B cell (primary cell): ENCODE results near the gene CAPZB. TPM values are rescaled to one million over a fixed set of nuclear protein-coding genes. Genes with fewer than 3 reads are reported as not detected.

Experiments used
- ATAC-seq: fragments of 200-7000 bp; cut with Tn5 transposase; one replicate; pipeline ENCODE4 v1.10.0; 2021; ENCODE audit warnings: low read depth, mild to moderate bottlenecking, moderate number of reproducible peaks, moderate library complexity
- CTCF ChIA-PET: fragments of 350-600 bp; sonication (Branson Sonifier 250); formaldehyde crosslinking; loops from one replicate; lab custom pipeline; 2021; ENCODE audit warnings: antibody characterized with exemption, inconsistent platforms; lab: Charles Lee
- POLR2A ChIA-PET: fragments of 350-600 bp; sonication (Branson Sonifier 250); formaldehyde crosslinking; loops from one replicate; lab custom pipeline; 2021; ENCODE audit warnings: antibody characterized with exemption; lab: Charles Lee
- DNase-seq: peaks from one replicate; pipeline ENCODE4 v3.0.0; 2013
- H2AFZ ChIP-seq: 2 replicates; pipeline ENCODE4 v1.6.1; 2012; ENCODE audit warnings: mild to moderate bottlenecking, low read depth, low read length; ENCODE audit not compliant: insufficient read depth, poor library complexity, severe bottlenecking
- H3K27ac ChIP-seq, 2 donors: 1 replicate in 1 of 2; 2 replicates in 1 of 2; pipeline ENCODE4 v1.5.1; 2012 to 2013; ENCODE audit warnings: low read length in 2 of 2, mild to moderate bottlenecking in 2 of 2, moderate library complexity in 1 of 2
- H3K27me3 ChIP-seq, 4 experiments: fragments of 200-600 bp in 1 of 4; sonication (generic) in 1 of 4; replicated peaks in 1 of 4; 1 replicate in 2 of 4; 2 replicates in 2 of 4; pipeline versions ENCODE4 v1.6.1 to v1.7.0; 2013 to 2016; ENCODE audit warnings: low read length in 3 of 4, mild to moderate bottlenecking in 2 of 4, mixed read lengths in 1 of 4, moderate library complexity in 1 of 4; ENCODE audit not compliant: insufficient read depth in 4 of 4, control insufficient read depth in 3 of 4; ENCODE audit errors: control extremely low read depth in 1 of 4
- H3K36me3 ChIP-seq, 2 experiments: replicated peaks in 1 of 2; 1 replicate in 1 of 2; 2 replicates in 1 of 2; pipeline versions ENCODE4 v1.6.1 to v1.7.1; 2013; ENCODE audit warnings: low read length in 1 of 2; ENCODE audit not compliant: insufficient read depth in 2 of 2, control insufficient read depth in 1 of 2; ENCODE audit errors: control extremely low read depth in 1 of 2, extremely low read depth in 1 of 2
- H3K4me1 ChIP-seq, 2 donors: fragments of 200-600 bp in 1 of 2; sonication (generic) in 1 of 2; 1 replicate in 1 of 2; 2 replicates in 1 of 2; pipeline versions ENCODE4 v1.5.1 to v1.6.1; 2013 to 2017; ENCODE audit warnings: low read length in 2 of 2; ENCODE audit not compliant: control insufficient read depth in 2 of 2, insufficient read depth in 2 of 2
- H3K4me2 ChIP-seq: replicated peaks from 2 replicates; pipeline ENCODE3; 2012; ENCODE audit warnings: mild to moderate bottlenecking, low read depth, low read length; ENCODE audit not compliant: poor library complexity, severe bottlenecking
- H3K4me3 ChIP-seq, 5 experiments: fragments of 200-600 bp in 1 of 5; sonication (generic) in 1 of 5; 1 replicate in 3 of 5; 2 replicates in 2 of 5; pipeline versions ENCODE4 v1.5.1 to v1.7.0; 2011 to 2016; ENCODE audit warnings: low read length in 4 of 5, mild to moderate bottlenecking in 4 of 5, low read depth in 2 of 5, control low read depth in 1 of 5, moderate library complexity in 1 of 5; ENCODE audit not compliant: insufficient read depth in 1 of 5; ENCODE audit errors: control extremely low read depth in 1 of 5, extremely low read depth in 1 of 5
- H3K79me2 ChIP-seq: fragments of 200-600 bp; sonication (generic); one replicate; pipeline ENCODE4 v1.6.0; 2016; ENCODE audit warnings: low read length; ENCODE audit not compliant: control insufficient read depth, insufficient read depth
- H3K9ac ChIP-seq: fragments of 200-600 bp; sonication (generic); 2 replicates; pipeline ENCODE4 v1.6.1; 2017; ENCODE audit warnings: mild to moderate bottlenecking, low read length, moderate library complexity
- H3K9me3 ChIP-seq, 3 donors: one replicate each; pipeline versions ENCODE4 v1.6.1 to v1.7.1; 2013; ENCODE audit warnings: low read length in 2 of 3; ENCODE audit not compliant: control insufficient read depth in 2 of 3, insufficient read depth in 1 of 3; ENCODE audit errors: control extremely low read depth in 1 of 3
- H4K20me1 ChIP-seq: 2 replicates; pipeline ENCODE4 v1.6.0; 2012; ENCODE audit warnings: mild to moderate bottlenecking, low read length; ENCODE audit not compliant: insufficient read depth, control insufficient read depth, poor library complexity, severe bottlenecking
- H3K27ac Mint-ChIP-seq: one replicate; pipeline ENCODE4 v1.8.0; 2021; ENCODE audit warnings: mixed read lengths
- H3K27me3 Mint-ChIP-seq: one replicate; pipeline ENCODE4 v1.8.0; 2021; ENCODE audit warnings: mixed read lengths
- H3K4me1 Mint-ChIP-seq: one replicate; pipeline ENCODE4 v1.8.0; 2021; ENCODE audit warnings: mixed read lengths
- H3K4me3 Mint-ChIP-seq: one replicate; pipeline ENCODE4 v1.8.0; 2021; ENCODE audit warnings: mixed read lengths
- H3K9me3 Mint-ChIP-seq: one replicate; pipeline ENCODE4 v1.8.0; 2022; ENCODE audit warnings: mixed read lengths; ENCODE audit not compliant: insufficient read depth
- EZH2 ChIP-seq: IDR thresholded peaks from 2 replicates; pipeline ENCODE4 v1.6.1; 2012; ENCODE audit warnings: borderline replicate concordance, low read depth, mild to moderate bottlenecking, moderate library complexity, low read length; ENCODE audit not compliant: insufficient read depth, poor library complexity, severe bottlenecking
- WGBS: methylation state at CpG from one replicate; pipeline ENCODE4 v1.1.5; 2013; ENCODE audit warnings: missing lambda C conversion rate; ENCODE audit not compliant: insufficient coverage; 5-methylcytosine and 5-hydroxymethylcytosine counted together
- intact Hi-C: fragments of 100-400 bp; cut with micrococcal nuclease; formaldehyde crosslinking; loops from one replicate; pipeline ENCODE4 v1.10.0; 2022
- polyA plus RNA-seq: library from polyadenylated mRNA; depleted of rRNA; stranded (reverse); fragments of >200 nt; gene quantifications from 2 replicates; pipeline ENCODE4 v1.2.3, GENCODE V29; 2012
- total RNA-seq, 2 donors: library from RNA; stranded (reverse); fragments of 120-200 nt in 1 of 2; gene quantifications; 1 replicate in 1 of 2; 2 replicates in 1 of 2; pipeline versions ENCODE4 v1.2.3 to v1.2.4, GENCODE V29; 2013 to 2022
- TF ChIP-seq, protein P1 (sequence below): fragments of 200-600 bp; IDR thresholded peaks from one replicate; pipeline ENCODE4 v1.8.0; 2022; ENCODE audit warnings: antibody characterized with exemption, mild to moderate bottlenecking

Gene CAPZB
- total and polyA plus RNA-seq, 2 donors (not counting 1 experiment from before 2014, with no cell fraction given): 126 to 193 TPM

DNA sequence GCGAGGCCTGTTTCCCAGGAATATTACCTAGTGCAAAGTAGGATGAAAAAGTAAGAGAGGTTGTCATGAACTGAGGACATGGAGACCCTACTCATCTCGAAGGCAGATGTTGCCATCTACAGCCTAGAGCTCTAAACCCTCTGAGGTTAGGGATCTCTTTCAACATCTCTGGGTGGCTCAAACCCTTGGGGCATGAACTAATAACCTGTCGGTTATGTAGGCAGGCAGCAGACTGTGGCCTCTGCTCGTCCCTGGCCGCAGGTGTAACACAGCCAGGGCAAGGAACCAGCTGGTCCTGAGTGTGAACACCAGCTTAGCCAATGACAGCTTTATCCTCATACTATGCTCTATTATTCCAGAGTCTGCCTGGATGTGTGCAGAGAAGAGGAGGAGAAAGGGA is 13.2 kb downstream of the CAPZB start:
- intact Hi-C loops: no loop called here
- Mint-ChIP-seq H3K4me1 (peaks cover 87% of the 10 kb centered on the region), H3K9me3 (no peaks in the 10 kb centered on the region), H3K27me3 (no peaks in the 10 kb centered on the region), H3K4me3 (peak overlapping the region; percentile 18), H3K27ac (peak overlapping the region; percentile 84)
- no peak overlapping the region for H2AFZ ChIP-seq
- H3K4me2 ChIP-seq: peak overlapping the region; percentile 29
- DNase-seq (no peak), ATAC-seq (no peak)
- no peaks in the 10 kb centered on the region for H3K9me3 ChIP-seq
- POLR2A ChIA-PET: interaction anchor here (0.7 to 0.8 kb wide), 2 partner anchors 123 to 1314 kb away, joined by 3 read pairs; no protein-coding TSS in a partner anchor
- H3K79me2 ChIP-seq: peaks cover 99% of the 10 kb centered on the region
- H3K27ac ChIP-seq: peak overlapping the region in 1 of 2 donors; percentile 5
- WGBS: 54% methylated on average over 5 of the region's 5 CpGs
- H3K27me3 ChIP-seq: no peaks in the 10 kb centered on the region
- no peak overlapping the region for H3K4me3 ChIP-seq
- H3K4me1 ChIP-seq: peaks cover 73 to 91% of the 10 kb centered on the region in 2 donors
- H4K20me1 ChIP-seq: peaks cover 58% of the 10 kb centered on the region
- CTCF ChIA-PET: interaction anchor here (0.7 to 1.6 kb wide), 3 partner anchors 17 to 80 kb away, joined by 3 to 5 read pairs (median 4); no protein-coding TSS in a partner anchor
- TF ChIP-seq, protein P1, sequence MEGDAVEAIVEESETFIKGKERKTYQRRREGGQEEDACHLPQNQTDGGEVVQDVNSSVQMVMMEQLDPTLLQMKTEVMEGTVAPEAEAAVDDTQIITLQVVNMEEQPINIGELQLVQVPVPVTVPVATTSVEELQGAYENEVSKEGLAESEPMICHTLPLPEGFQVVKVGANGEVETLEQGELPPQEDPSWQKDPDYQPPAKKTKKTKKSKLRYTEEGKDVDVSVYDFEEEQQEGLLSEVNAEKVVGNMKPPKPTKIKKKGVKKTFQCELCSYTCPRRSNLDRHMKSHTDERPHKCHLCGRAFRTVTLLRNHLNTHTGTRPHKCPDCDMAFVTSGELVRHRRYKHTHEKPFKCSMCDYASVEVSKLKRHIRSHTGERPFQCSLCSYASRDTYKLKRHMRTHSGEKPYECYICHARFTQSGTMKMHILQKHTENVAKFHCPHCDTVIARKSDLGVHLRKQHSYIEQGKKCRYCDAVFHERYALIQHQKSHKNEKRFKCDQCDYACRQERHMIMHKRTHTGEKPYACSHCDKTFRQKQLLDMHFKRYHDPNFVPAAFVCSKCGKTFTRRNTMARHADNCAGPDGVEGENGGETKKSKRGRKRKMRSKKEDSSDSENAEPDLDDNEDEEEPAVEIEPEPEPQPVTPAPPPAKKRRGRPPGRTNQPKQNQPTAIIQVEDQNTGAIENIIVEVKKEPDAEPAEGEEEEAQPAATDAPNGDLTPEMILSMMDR: no peak
- TF ChIP-seq EZH2: no peak
- peaks cover 0 to 42% of the 10 kb centered on the region in 2 experiments for H3K36me3 ChIP-seq
- H3K9ac ChIP-seq: no peak overlapping the region

DNA sequence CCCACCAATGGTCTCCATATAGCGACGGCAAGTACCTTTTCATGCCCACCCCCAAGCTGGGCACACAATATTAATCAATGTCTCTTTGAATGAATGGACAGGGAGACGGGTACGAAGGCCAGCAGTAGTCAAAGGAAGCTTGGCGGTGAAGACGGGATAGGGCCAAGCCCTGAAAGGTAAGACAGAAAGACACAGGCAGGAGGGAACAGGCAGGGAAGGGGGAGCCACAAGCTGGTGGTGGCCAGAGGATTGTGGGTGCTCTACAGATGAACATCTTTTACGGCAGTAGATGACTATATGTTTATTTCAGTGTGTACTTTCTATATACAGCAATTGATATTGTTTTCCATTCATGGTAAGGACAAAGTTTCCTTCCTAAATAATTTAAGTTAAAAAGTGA is 16.3 kb downstream of the CAPZB start:
- no peaks in the 10 kb centered on the region for H3K9me3 Mint-ChIP-seq
- H3K4me3 Mint-ChIP-seq: peak overlapping the region; percentile 84
- 66% methylated on average over 4 of the region's 7 CpGs for whole genome bisulfite sequencing
- Histone ChIP-seq H4K20me1 (peaks cover 28% of the 10 kb centered on the region), H3K4me3 (peak overlapping the region; percentile 14 to 66 (median 38)), H3K36me3 (peaks cover 0 to 35% of the 10 kb centered on the region in 2 experiments), H3K79me2 (peaks cover 99% of the 10 kb centered on the region), H3K4me2 (peak overlapping the region; percentile 84), H3K27me3 (no peaks in the 10 kb centered on the region), H3K27ac (peak overlapping the region; percentile 79 to 83), H3K4me1 (peaks cover 73 to 91% of the 10 kb centered on the region in 2 donors), H3K9me3 (no peaks in the 10 kb centered on the region), H2AFZ (no peak overlapping the region), H3K9ac (peak overlapping the region; percentile 55)
- ATAC-seq (peak; percentile 10), DNase-seq (no peak)
- intact Hi-C loops: loop anchor here (1.0 to 5.0 kb wide), 3 partner anchors 8 to 77 kb away; partner anchors contain the start of gene CAPZB
- ChIA-PET CTCF (interaction anchor here (0.9 to 2.3 kb wide), 14 partner anchors 9 to 193 kb away, joined by 3 to 10 read pairs (median 4); no protein-coding TSS in a partner anchor), POLR2A (interaction anchor here (0.8 to 2.1 kb wide), 7 partner anchors 8 to 76 kb away, joined by 3 to 19 read pairs (median 5); partner anchors contain the start of gene CAPZB)
- no peaks in the 10 kb centered on the region for H3K27me3 Mint-ChIP-seq
- peak overlapping the region; percentile 97 for H3K27ac Mint-ChIP-seq
- H3K4me1 Mint-ChIP-seq: peaks cover 87% of the 10 kb centered on the region
- TF ChIP-seq, protein P1: no peak
- no peak for TF ChIP-seq EZH2
